Activated T-helper 9 cell treated with anti-CD3 and anti-CD28 coated beads, Interleukin-2, amount 50 U/mL, for 16 hours (primary cell): ENCODE data around the gene SIK2.

Experiments
- DNase-seq: peaks from one replicate; pipeline ENCODE4 v3.0.0-alpha.2; 2020; ENCODE audit warnings: low read depth

SIK2 gene

DNA sequence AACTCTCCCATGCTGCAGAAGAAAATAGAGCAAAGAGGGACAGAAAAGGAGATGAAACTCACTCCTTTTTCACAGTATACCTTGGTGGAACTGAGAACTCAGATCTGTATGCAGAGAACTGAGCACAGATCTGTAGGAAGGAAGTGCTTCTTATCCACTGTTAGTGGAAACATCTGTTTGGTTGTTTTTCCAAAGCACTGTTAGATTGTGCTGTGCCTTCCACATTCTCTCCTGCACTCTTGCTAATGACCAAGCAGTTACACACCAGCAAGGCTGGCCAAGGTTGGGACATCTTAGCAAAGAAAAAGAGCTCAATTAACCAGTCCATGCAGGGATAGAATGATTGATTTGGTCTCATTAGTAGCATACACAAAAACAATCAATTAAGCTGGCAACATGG, 20.1 kb upstream of the SIK2 start:
- no peak for DNase-seq

DNA sequence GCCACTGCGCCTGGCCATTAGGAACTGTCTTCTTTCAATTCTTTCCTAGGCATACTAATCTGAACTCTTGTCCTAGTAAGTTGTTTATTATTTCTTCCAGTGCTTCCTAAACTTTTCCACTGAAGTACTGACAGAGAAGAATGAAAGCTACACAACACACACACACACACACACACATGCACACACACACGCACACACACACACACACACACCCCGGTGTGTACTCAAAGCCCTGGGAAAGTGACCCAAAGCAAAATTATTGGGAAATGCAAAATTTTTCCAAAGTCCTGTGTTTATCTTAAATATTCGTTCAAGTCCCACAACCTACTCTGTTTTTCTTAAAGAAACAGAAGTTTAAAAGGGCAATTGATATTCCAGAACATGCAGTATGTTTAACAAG, 19.4 kb upstream of the SIK2 start:
- no peak for DNase-seq

- no peak for DNase-seq
Observed at GRCh38 chr11:111585371-111585770, 16.9 kb upstream of the SIK2 start.

DNA sequence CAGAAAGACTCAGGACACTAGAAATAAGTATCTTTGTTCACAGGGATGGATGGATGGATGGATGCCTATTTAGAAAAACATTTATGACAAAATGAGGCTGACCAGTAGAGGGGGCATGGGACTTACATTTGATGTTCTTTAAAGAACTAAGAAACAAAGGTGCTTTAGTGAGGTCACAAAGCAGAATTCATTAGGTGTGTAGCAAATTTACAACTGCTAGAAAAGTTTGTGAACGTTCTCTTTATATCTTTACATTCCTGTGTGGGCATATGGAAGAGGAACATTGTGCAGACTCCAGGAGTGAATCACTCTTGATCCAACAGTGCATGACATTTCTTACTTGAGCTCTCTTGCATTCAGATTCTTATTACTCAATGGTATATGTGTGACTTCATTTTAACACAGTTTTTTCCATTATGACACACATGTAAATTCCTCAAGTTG, 15.8 kb upstream of the SIK2 start:
- DNase-seq, result no peak

GRCh38 chr11:111589114-111589513, 13.1 kb upstream of the SIK2 start:
- DNase-seq, result no peak

- no peak for DNase-seq
Observed at GRCh38 chr11:111589886-111590499, 12.3 kb upstream of the SIK2 start.

- no peak for DNase-seq
Observed at GRCh38 chr11:111591187-111591960, 10.9 kb upstream of the SIK2 start.

DNA sequence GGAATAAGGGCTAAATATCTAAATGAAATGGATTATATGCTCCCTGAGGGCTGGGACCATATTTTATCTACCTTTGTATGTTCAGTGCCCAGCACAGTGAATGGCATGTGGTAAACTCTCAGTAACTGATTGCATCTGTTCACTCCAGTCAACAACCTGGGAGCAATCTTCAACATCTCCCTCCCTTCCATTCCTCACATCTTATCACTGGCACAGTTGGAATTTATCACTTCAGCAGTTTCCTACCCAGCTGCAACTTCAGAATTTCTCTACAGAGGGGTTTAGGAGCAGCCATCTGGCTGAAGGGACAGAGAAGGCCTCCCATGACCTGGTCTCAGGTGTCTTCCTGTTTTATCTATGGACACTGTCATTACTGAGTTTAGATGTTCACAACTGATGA, 9.8 kb upstream of the SIK2 start:
- DNase-seq, result no peak

- no peak for DNase-seq
Observed at GRCh38 chr11:111596319-111596718, 5.9 kb upstream of the SIK2 start.

GRCh38 chr11:111598148-111598547, 4.1 kb upstream of the SIK2 start:
- DNase-seq, result no peak

- DNase-seq, result no peak
Observed at GRCh38 chr11:111598559-111598958, 3.7 kb upstream of the SIK2 start.

- no peak for DNase-seq
Observed at GRCh38 chr11:111601636-111601978, 642 bp upstream of the SIK2 start.

DNA sequence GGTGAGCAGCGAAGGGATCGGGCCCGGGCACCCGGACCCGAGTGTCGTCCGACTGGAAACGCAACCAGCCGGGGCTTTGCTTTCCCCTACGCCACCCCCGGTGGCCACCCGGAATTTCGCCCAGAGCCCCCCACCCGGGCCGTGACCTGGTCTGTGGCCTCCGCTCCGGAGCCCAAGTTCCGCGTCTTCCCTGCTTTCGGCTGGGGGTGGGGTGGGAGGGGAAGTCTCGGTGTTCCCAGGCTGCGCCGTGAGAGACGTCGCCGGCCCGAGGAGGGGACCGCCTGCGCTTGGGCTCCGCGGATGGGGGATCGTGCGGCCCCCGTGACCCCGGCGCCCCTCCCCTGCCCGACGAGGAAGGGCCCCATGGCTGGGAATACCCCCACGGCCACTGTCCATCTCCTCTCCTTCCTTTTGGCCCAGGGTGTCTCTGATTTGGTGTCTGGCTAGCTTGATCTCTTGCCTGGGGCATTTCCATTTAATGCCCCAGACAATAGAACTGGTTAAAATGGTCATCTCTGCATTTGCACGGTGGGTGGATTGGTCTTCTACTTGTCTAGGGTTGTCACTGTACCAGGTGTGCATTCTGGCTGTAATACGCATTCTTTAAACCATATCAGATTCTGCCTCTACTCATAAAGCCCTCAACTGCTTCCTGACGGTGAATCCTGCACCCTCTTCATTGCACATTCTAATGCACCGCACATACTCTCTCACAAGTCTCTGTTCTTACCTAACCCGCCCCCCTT, 789 bp downstream of the SIK2 start:
- DNase-seq, result no peak

- DNase-seq, result no peak
Observed at GRCh38 chr11:111603611-111604130, 1.4 kb downstream of the SIK2 start.

DNA sequence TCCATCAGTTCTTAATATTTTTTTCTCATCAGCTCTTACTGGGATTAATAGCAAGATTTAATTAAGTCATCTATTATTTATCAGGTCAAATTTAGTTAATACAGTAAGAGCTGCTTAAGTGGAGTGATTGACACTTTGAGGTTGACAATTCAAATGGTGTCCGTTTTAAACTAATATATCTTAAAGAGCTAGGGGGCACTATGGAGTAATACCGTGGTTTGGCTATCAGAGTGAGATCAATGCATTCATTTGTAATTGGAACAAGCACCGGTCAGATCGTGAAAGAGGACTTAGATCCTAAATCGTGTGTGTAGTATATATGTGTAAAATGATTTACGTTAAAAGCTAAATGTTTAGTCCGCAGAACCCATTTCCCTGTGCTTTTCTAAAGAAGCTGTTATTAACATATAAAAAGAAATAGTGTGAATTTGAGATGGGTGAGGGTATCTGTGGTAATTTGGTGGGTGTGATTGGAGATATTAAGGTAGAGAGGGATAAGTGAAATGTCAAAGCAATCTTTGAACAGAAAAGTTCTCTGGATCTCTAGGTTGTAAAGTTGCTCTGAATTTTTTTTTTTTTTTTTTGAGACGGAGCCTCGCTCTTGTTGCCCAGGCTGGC, 2.3 kb downstream of the SIK2 start:
- DNase-seq, result no peak

DNA sequence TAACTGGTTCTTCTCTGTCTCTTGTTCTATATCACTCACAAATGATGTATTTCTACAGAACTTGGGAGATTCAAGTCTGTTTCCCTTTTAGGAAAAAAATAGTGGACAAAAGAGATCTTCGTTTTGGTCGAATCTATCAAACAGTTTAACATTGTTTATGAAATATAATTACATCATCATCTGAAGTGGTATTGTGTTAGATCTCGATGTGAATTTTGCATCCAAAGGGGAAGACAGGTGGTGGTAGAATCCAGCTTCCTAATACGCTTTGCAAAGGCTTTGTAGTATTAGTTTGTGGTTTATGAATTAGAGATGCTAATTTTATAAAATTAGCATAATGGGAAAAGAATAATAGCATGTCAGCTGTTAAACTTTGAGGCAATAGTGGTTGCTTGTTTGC, 3.4 kb downstream of the SIK2 start:
- DNase-seq, result no peak

DNA sequence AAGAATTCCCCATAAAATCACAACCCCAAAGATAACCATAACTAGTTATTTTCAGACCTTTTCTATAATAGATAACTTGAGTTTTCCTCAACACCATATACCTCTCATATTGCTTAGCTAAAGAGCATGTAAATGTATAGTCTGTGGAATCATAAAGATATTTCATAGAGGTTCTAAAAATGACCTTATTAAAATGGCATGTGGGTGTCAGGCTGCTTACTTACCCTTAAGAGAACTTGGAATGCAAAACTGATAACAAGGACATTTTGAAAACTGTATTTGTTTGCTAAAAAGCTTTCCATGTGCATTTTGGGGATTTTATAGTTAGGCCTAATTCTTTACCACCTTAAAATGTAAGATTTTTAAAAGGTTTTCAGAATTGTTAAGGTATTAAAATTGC, 4.7 kb downstream of the SIK2 start:
- no peak for DNase-seq

DNA sequence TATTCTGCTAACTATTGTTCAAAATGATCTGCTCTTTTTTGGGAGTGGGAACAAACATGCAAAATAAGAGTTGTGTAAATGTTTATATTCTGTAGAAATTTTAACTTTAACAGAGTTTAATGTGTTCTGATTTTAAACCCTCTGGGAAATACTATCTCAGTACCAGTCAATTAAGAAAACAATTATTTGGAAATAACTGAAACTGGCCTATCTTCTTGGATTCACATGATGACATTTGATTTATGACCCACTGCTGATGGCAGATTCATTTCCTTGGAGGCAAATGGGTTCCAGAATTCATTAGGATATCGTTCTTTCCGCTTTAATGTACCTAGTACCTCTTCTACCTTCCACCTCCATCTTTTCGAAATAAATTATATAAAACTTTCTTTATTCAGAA, 5.5 kb downstream of the SIK2 start:
- DNase-seq, result no peak

DNA sequence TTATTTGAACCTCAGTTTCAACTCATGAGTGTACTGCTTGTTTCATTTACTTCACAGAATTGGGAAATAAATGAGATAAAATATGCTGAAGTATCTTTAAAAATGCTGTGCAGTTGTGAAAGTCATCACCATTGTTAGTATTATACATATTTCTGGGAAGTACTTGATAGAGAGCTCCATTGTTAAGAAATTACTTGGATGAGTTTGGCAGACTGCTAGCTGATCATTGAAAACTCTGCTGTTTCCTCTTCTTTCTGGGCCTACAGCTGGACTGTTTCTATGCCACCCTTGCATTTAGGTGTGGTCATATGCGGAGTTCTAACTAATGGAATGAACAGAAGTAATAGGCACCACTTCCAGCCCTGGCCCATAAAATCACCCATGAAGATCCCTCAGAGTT, 10.0 kb downstream of the SIK2 start:
- DNase-seq, result no peak

GRCh38 chr11:111617286-111617685, 15.0 kb downstream of the SIK2 start:
- no peak for DNase-seq

GRCh38 chr11:111620518-111620917, 18.3 kb downstream of the SIK2 start:
- DNase-seq, result no peak

DNA sequence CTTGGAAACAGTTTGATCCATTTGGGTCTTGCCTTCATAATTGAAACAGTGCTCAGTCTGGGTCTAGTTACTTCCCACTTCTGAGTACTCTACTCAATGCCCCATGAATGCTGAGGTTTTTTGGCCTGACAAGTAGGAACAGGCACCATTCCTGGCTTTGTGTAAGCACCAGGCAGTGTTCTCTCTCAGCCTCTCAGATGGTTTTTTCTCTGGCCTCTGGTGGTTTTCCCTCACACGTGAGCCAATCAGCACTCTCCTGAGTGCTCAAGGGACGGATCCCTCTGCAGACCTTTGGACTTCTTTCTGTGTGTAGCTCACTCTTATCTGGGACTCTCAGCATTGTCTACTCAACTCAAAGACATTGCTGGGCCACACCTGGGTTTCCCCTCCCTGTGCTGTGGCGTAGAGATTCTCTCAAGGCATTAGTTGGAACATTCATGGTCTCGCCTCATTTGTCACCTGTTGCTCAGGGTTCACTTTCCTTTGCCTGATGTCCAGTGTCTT, 21.3 kb downstream of the SIK2 start:
- DNase-seq, result no peak
